Kidney (tissue), 14 donors: ENCODE data around the gene AGFG2. TPM values are rescaled to one million over a fixed set of nuclear protein-coding genes. Genes with fewer than 3 reads are reported as not detected.

ENCODE experiments used
- DNase-seq, 5 donors: peaks; one replicate each; pipeline ENCODE4 v3.0.0-alpha.2; 2013 to 2020
- FAIRE-seq: peaks from 2 replicates; lab custom pipeline; 2012; peaks lifted over from hg19 to GRCh38; lab: Jason Lieb, UNC
- H3K27ac ChIP-seq, 2 donors: one replicate each; pipeline ENCODE4 v1.7.0; 2013; ENCODE audit warnings: low read depth in 2 of 2, low read length in 2 of 2, inconsistent platforms in 1 of 2
- H3K27me3 ChIP-seq: one replicate; pipeline ENCODE4 v1.7.1; 2013; ENCODE audit warnings: low read length, inconsistent platforms; ENCODE audit not compliant: control insufficient read depth, insufficient read depth
- H3K36me3 ChIP-seq, 3 donors: one replicate each; pipeline versions ENCODE4 v1.7.0 to v1.7.1; 2013; ENCODE audit warnings: low read length in 3 of 3, control low read depth in 1 of 3, inconsistent platforms in 1 of 3; ENCODE audit not compliant: insufficient read depth in 3 of 3, control insufficient read depth in 2 of 3
- H3K4me1 ChIP-seq, 3 donors: one replicate each; pipeline versions ENCODE4 v1.7.0 to v1.7.1; 2013; ENCODE audit warnings: low read length in 3 of 3, inconsistent platforms in 1 of 3, low read depth in 1 of 3; ENCODE audit not compliant: control insufficient read depth in 2 of 3, insufficient read depth in 2 of 3
- H3K4me3 ChIP-seq, 3 donors: one replicate each; pipeline versions ENCODE4 v1.7.0 to v1.8.1; 2013; ENCODE audit warnings: low read length in 3 of 3, control low read depth in 1 of 3, inconsistent platforms in 1 of 3
- H3K9ac ChIP-seq, 3 donors: one replicate each; pipeline versions ENCODE4 v1.7.0 to v1.7.1; 2013; ENCODE audit warnings: low read length in 3 of 3, control low read depth in 1 of 3, inconsistent platforms in 1 of 3
- H3K9me3 ChIP-seq, 3 donors: one replicate each; pipeline versions ENCODE4 v1.7.0 to v1.7.1; 2013; ENCODE audit warnings: low read length in 3 of 3, control low read depth in 1 of 3, inconsistent platforms in 1 of 3; ENCODE audit not compliant: control insufficient read depth in 2 of 3, insufficient read depth in 1 of 3
- CTCF ChIP-seq: IDR thresholded peaks from 3 replicates; pipeline ENCODE4 v1.5.1; 2012; ENCODE audit warnings: mild to moderate bottlenecking, moderate library complexity, borderline replicate concordance; ENCODE audit not compliant: insufficient read depth; ENCODE audit errors: extremely low read depth
- intact Hi-C: fragments of 100-400 bp; cut with DNase I; formaldehyde crosslinking; loops from one replicate; pipeline ENCODE4 v1.11.1; 2022
- polyA plus RNA-seq: library from polyadenylated mRNA; stranded (reverse); fragments of 350-450 nt; fragmentation: Illumina TruSeq; extraction: RNeasy Lipid Tissue Mini Kit (QIAGEN cat#74804); gene quantifications from one replicate; pipeline ENCODE4 v1.2.3, GENCODE V29; 2014; ENCODE audit warnings: low read depth, low replicate concordance; ENCODE audit not compliant: insufficient read depth
- total RNA-seq: library from RNA; stranded (reverse); fragmentation: NEBNext Ultra II Directional; extraction: Animal tissue kit (Norgen Biotek cat#: 25700); gene quantifications from one replicate; pipeline ENCODE4 v1.2.1, GENCODE V29; 2021
- donor health status: control.
- donor health status: control.
- donor health status: control.
- donor health status: control.
- donor health status: control.
- donor health status: DM: yes; HTN: yes; CAD: no.
- donor health status: Normal renal cell carcinoma (clear cell type).

AGFG2 gene
- total and polyA plus RNA-seq, 2 donors from 2014 or later, result 24.3 to 37.3 TPM

GRCh38 chr7:100606313-100606712 is 67.3 kb downstream of the AGFG2 start:
- FAIRE-seq, result no peak
- DNase-seq, result no peak
- H3K4me1 ChIP-seq, result peaks cover 0 to 7% (median 0%) of the 10 kb centered on the region in 3 donors
- no peaks in the 10 kb centered on the region for H3K27me3 ChIP-seq
- intact Hi-C loops, result no loop called here
- H3K9me3 ChIP-seq, result no peaks in the 10 kb centered on the region
- H3K27ac ChIP-seq, result no peak overlapping the region
- no peak for TF ChIP-seq CTCF
- H3K4me3 ChIP-seq, result no peak overlapping the region
- H3K36me3 ChIP-seq, result no peaks in the 10 kb centered on the region
- H3K9ac ChIP-seq, result no peak overlapping the region

GRCh38 chr7:100607111-100607510 is 68.1 kb downstream of the AGFG2 start:
- Histone ChIP-seq H3K9me3 (no peaks in the 10 kb centered on the region), H3K9ac (no peak overlapping the region), H3K27me3 (no peaks in the 10 kb centered on the region), H3K4me1 (peaks cover 0 to 7% (median 0%) of the 10 kb centered on the region in 3 donors), H3K27ac (no peak overlapping the region), H3K4me3 (no peak overlapping the region), H3K36me3 (no peaks in the 10 kb centered on the region)
- TF ChIP-seq CTCF, result no peak
- DNase-seq (no peak), FAIRE-seq (no peak)
- intact Hi-C loops, result no loop called here

- intact Hi-C loops, result no loop called here
- Histone ChIP-seq H3K9me3 (no peaks in the 10 kb centered on the region), H3K9ac (no peak overlapping the region), H3K27ac (no peak overlapping the region), H3K36me3 (no peaks in the 10 kb centered on the region), H3K27me3 (no peaks in the 10 kb centered on the region), H3K4me3 (no peak overlapping the region), H3K4me1 (peaks cover 0 to 13% (median 0%) of the 10 kb centered on the region in 3 donors)
- no peak for TF ChIP-seq CTCF
- FAIRE-seq, result no peak
- no peak for DNase-seq
Measured at GRCh38 chr7:100609958-100610357, 71.0 kb downstream of the AGFG2 start.
